ENCODE measurements around the gene COLEC11.

DNA sequence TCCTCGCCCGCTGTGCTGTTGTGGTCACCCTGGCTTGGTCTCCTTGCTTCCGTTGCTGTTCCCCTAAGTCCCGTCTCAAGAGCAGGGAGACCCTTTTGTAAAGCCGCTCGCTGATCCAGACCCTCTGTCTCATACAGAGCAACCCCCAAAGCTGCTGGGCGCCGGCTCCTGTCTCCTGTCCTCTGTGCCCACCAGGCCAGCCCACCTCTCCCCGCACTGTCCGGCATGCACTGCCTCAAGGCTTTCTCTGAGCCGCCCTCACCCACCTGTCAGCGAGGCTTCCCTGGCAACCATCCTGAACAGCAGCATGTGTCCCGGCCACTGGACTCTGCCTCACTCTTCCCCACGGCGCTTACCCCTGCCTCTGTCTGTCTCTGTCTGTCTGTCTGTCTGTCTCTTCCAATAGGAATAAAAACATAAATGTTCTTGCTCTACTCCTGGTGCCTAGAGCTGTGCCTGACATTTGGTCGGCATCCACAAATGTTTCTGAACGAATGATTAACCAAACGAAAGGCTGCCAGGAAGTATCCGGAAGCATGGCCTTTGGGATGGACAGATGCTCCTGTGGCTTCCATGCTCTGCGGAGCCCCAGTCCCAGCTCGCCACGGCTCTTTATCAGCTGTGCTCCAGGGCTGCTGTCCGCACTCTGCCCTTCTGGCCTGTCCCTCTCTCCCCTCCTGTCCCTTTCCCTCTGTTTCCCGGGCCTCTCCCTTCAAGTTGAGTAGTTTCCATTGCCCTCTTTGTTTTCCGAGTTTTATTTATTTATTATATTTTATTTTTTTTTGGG lies 7.8 kb downstream of the COLEC11 start:
- TF ChIP-seq CTCF (IDR thresholded peaks at IDR 0.05; ENCODE audit: insufficient read depth, low read length, poor library complexity, severe bottlenecking) (no peak), EZH2phosphoT487 (conservative IDR thresholded peaks at IDR 0.05; ENCODE audit: low read length) (no peak)

All from SU-DHL-6 (cell line).